HL-60 (cell line): ENCODE results near the gene CFAP61.

ENCODE experiments used
- POLR2AphosphoS5 ChIP-seq: IDR thresholded peaks from 2 replicates; pipeline ENCODE4 v1.6.1; 2012; ENCODE audit warnings: low read depth
- SPI1 ChIP-seq: IDR thresholded peaks from 2 replicates; pipeline ENCODE4 v1.6.1; 2012; ENCODE audit warnings: low read depth, mild to moderate bottlenecking, borderline replicate concordance
- TF ChIP-seq, protein P1 (sequence below): IDR thresholded peaks from one replicate; pipeline ENCODE4 v1.5.1; 2011; ENCODE audit warnings: low read length, control low read depth, inconsistent platforms; ENCODE audit not compliant: insufficient read depth
- TF ChIP-seq, protein P2 (sequence below): IDR thresholded peaks from 2 replicates; pipeline ENCODE4 v1.6.1; 2012; ENCODE audit warnings: low read depth; ENCODE audit not compliant: insufficient replicate concordance

DNA sequence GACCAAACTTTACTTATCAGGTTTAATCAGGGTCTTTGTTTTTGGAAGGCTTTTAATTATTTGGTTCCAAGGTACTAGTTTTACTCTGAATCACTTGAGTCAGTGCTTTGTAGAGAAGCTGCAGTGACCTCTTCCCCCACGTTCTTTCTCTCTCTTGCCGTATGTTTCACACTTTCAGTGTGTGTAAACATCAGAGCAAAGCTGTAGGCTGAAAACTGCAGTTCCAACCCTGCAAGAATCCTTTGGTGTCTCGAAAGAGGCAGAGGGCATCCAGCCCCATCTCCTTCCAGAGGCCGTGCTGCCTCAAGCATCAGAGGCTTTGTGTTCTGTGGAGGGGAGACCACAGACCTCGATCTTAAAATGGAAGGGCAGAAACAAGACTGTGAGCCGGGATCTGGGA lies 42.1 kb downstream of the CFAP61 start:
- TF ChIP-seq, protein P1, sequence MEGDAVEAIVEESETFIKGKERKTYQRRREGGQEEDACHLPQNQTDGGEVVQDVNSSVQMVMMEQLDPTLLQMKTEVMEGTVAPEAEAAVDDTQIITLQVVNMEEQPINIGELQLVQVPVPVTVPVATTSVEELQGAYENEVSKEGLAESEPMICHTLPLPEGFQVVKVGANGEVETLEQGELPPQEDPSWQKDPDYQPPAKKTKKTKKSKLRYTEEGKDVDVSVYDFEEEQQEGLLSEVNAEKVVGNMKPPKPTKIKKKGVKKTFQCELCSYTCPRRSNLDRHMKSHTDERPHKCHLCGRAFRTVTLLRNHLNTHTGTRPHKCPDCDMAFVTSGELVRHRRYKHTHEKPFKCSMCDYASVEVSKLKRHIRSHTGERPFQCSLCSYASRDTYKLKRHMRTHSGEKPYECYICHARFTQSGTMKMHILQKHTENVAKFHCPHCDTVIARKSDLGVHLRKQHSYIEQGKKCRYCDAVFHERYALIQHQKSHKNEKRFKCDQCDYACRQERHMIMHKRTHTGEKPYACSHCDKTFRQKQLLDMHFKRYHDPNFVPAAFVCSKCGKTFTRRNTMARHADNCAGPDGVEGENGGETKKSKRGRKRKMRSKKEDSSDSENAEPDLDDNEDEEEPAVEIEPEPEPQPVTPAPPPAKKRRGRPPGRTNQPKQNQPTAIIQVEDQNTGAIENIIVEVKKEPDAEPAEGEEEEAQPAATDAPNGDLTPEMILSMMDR, result no peak
- TF ChIP-seq POLR2AphosphoS5 (no peak), SPI1 (no peak)
- TF ChIP-seq, protein P2, sequence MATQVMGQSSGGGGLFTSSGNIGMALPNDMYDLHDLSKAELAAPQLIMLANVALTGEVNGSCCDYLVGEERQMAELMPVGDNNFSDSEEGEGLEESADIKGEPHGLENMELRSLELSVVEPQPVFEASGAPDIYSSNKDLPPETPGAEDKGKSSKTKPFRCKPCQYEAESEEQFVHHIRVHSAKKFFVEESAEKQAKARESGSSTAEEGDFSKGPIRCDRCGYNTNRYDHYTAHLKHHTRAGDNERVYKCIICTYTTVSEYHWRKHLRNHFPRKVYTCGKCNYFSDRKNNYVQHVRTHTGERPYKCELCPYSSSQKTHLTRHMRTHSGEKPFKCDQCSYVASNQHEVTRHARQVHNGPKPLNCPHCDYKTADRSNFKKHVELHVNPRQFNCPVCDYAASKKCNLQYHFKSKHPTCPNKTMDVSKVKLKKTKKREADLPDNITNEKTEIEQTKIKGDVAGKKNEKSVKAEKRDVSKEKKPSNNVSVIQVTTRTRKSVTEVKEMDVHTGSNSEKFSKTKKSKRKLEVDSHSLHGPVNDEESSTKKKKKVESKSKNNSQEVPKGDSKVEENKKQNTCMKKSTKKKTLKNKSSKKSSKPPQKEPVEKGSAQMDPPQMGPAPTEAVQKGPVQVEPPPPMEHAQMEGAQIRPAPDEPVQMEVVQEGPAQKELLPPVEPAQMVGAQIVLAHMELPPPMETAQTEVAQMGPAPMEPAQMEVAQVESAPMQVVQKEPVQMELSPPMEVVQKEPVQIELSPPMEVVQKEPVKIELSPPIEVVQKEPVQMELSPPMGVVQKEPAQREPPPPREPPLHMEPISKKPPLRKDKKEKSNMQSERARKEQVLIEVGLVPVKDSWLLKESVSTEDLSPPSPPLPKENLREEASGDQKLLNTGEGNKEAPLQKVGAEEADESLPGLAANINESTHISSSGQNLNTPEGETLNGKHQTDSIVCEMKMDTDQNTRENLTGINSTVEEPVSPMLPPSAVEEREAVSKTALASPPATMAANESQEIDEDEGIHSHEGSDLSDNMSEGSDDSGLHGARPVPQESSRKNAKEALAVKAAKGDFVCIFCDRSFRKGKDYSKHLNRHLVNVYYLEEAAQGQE, result no peak
